ENCODE results near the gene BMPR1B.

The BMPR1B gene

GRCh38 chr4:94801016-94801415 is 43.3 kb downstream of the BMPR1B start:
- no peak overlapping the region for H3K4me3 ChIP-seq (ENCODE audit: low read length)
- TF ChIP-seq EZH2phosphoT487 (IDR thresholded peaks at IDR 0.05; ENCODE audit: low read length), result no peak
- no peak for TF ChIP-seq CTCF (IDR thresholded peaks at IDR 0.05; ENCODE audit: low read length)
- no peak for TF ChIP-seq EZH2 (optimal IDR thresholded peaks at IDR 0.05; ENCODE audit: low read depth, low read length)
- H3K4me1 ChIP-seq (ENCODE audit: low read length), result no peaks in the 10 kb centered on the region
- no peak overlapping the region for H3K4me2 ChIP-seq (ENCODE audit: low read depth, low read length)
- no peaks in the 10 kb centered on the region for H4K20me1 ChIP-seq (ENCODE audit: insufficient read depth, low read length)
- H3K27me3 ChIP-seq (replicated peaks; ENCODE audit: insufficient read depth, low read length), result no peaks in the 10 kb centered on the region
- no peaks in the 10 kb centered on the region for H3K36me3 ChIP-seq (replicated peaks; ENCODE audit: insufficient read depth, low read length)
- H3K9ac ChIP-seq (ENCODE audit: low read length), result no peak overlapping the region
- no peak overlapping the region for H3K27ac ChIP-seq (ENCODE audit: low read length)
- no peaks in the 10 kb centered on the region for H3K9me2 ChIP-seq (replicated peaks; ENCODE audit: insufficient read depth, low read length)
- no peaks in the 10 kb centered on the region for H3K9me3 ChIP-seq (replicated peaks; ENCODE audit: insufficient read depth, low read length)
- no peak overlapping the region for H2AFZ ChIP-seq (ENCODE audit: low read length)
- no peaks in the 10 kb centered on the region for H3K79me2 ChIP-seq (ENCODE audit: low read length)
- DNase-seq, result no peak
- H3F3A ChIP-seq (ENCODE audit: insufficient read depth, low read length), result no peaks in the 10 kb centered on the region

- no peaks in the 10 kb centered on the region for H3K4me1 ChIP-seq (ENCODE audit: low read length)
- no peaks in the 10 kb centered on the region for H4K20me1 ChIP-seq (ENCODE audit: insufficient read depth, low read length)
- H3K79me2 ChIP-seq (ENCODE audit: low read length), result no peaks in the 10 kb centered on the region
- no peak overlapping the region for H3K4me3 ChIP-seq (ENCODE audit: low read length)
- H3K9me2 ChIP-seq (replicated peaks; ENCODE audit: insufficient read depth, low read length), result no peaks in the 10 kb centered on the region
- H3K9ac ChIP-seq (ENCODE audit: low read length), result no peak overlapping the region
- H3K27me3 ChIP-seq (replicated peaks; ENCODE audit: insufficient read depth, low read length), result no peaks in the 10 kb centered on the region
- no peak overlapping the region for H2AFZ ChIP-seq (ENCODE audit: low read length)
- no peaks in the 10 kb centered on the region for H3F3A ChIP-seq (ENCODE audit: insufficient read depth, low read length)
- no peaks in the 10 kb centered on the region for H3K36me3 ChIP-seq (replicated peaks; ENCODE audit: insufficient read depth, low read length)
- TF ChIP-seq EZH2 (optimal IDR thresholded peaks at IDR 0.05; ENCODE audit: low read depth, low read length), result no peak
- no peak for TF ChIP-seq EZH2phosphoT487 (IDR thresholded peaks at IDR 0.05; ENCODE audit: low read length)
- TF ChIP-seq CTCF (IDR thresholded peaks at IDR 0.05; ENCODE audit: low read length), result no peak
- H3K4me2 ChIP-seq (ENCODE audit: low read depth, low read length), result no peak overlapping the region
- DNase-seq, result no peak
- no peak overlapping the region for H3K27ac ChIP-seq (ENCODE audit: low read length)
- no peaks in the 10 kb centered on the region for H3K9me3 ChIP-seq (replicated peaks; ENCODE audit: insufficient read depth, low read length)
Measured at GRCh38 chr4:94802091-94802490, 44.3 kb downstream of the BMPR1B start.

GRCh38 chr4:94803181-94803580 is 45.4 kb downstream of the BMPR1B start:
- Histone ChIP-seq H3K4me2 (ENCODE audit: low read depth, low read length) (no peak overlapping the region), H3K27ac (ENCODE audit: low read length) (no peak overlapping the region), H3K4me3 (ENCODE audit: low read length) (no peak overlapping the region), H3F3A (ENCODE audit: insufficient read depth, low read length) (no peaks in the 10 kb centered on the region), H3K36me3 (replicated peaks; ENCODE audit: insufficient read depth, low read length) (no peaks in the 10 kb centered on the region), H2AFZ (ENCODE audit: low read length) (no peak overlapping the region), H3K9me2 (replicated peaks; ENCODE audit: insufficient read depth, low read length) (no peaks in the 10 kb centered on the region), H3K4me1 (ENCODE audit: low read length) (no peaks in the 10 kb centered on the region), H3K9ac (ENCODE audit: low read length) (no peak overlapping the region), H3K9me3 (replicated peaks; ENCODE audit: insufficient read depth, low read length) (no peaks in the 10 kb centered on the region), H3K27me3 (replicated peaks; ENCODE audit: insufficient read depth, low read length) (no peaks in the 10 kb centered on the region), H3K79me2 (ENCODE audit: low read length) (no peaks in the 10 kb centered on the region), H4K20me1 (ENCODE audit: insufficient read depth, low read length) (no peaks in the 10 kb centered on the region)
- DNase-seq, result no peak
- TF ChIP-seq EZH2 (optimal IDR thresholded peaks at IDR 0.05; ENCODE audit: low read depth, low read length), result no peak
- no peak for TF ChIP-seq EZH2phosphoT487 (IDR thresholded peaks at IDR 0.05; ENCODE audit: low read length)
- no peak for TF ChIP-seq CTCF (IDR thresholded peaks at IDR 0.05; ENCODE audit: low read length)

Data from MM.1S (cell line).